Thoracic aorta (tissue), 2 donors: ENCODE measurements around the gene PTPN2. TPM values are rescaled to one million over a fixed set of nuclear protein-coding genes. Genes with fewer than 3 reads are reported as not detected.
"Not testable (repeated sequence)": the region's sequence is repeated elsewhere in the genome, so short reads cannot be mapped to it uniquely, and the experiment has no call there.

Source experiments
- ATAC-seq: fragments of 150-250 bp; one replicate; pipeline ENCODE4 v1.8.0; 2017; ENCODE audit warnings: low read depth; ENCODE audit not compliant: insufficient number of reproducible peaks, low FRiP score
- DNase-seq: peaks from one replicate; pipeline ENCODE4 v3.0.0-alpha.2; 2020; ENCODE audit warnings: low spot score
- H3K27ac ChIP-seq, 2 donors: fragments of 200-600 bp; sonication (generic); 1 replicate in 1 of 2; 2 replicates in 1 of 2; pipeline ENCODE4 v1.5.1; 2016; ENCODE audit warnings: mild to moderate bottlenecking in 2 of 2, moderate library complexity in 2 of 2
- H3K27me3 ChIP-seq: fragments of 200-600 bp; sonication (generic); replicated peaks from 2 replicates; pipeline ENCODE4 v1.6.0; 2016; ENCODE audit warnings: mild to moderate bottlenecking; ENCODE audit not compliant: insufficient read depth
- H3K36me3 ChIP-seq: fragments of 200-600 bp; sonication (generic); one replicate; pipeline ENCODE4 v1.5.1; 2016
- H3K4me1 ChIP-seq, 2 donors: fragments of 200-600 bp; sonication (generic); 1 replicate in 1 of 2; 2 replicates in 1 of 2; pipeline versions ENCODE4 v1.5.1 to v1.6.0; 2016; ENCODE audit warnings: low read depth in 2 of 2, mild to moderate bottlenecking in 1 of 2; ENCODE audit not compliant: control insufficient read depth in 1 of 2
- H3K4me3 ChIP-seq: fragments of 200-600 bp; sonication (generic); 2 replicates; pipeline ENCODE4 v1.5.1; 2016; ENCODE audit warnings: mild to moderate bottlenecking
- H3K9me3 ChIP-seq: fragments of 200-600 bp; sonication (generic); 2 replicates; pipeline ENCODE4 v1.5.1; 2016
- CTCF ChIP-seq: fragments of 200-600 bp; sonication (generic); IDR thresholded peaks from one replicate; pipeline ENCODE4 v1.5.1; 2019; ENCODE audit warnings: antibody characterized with exemption
- total RNA-seq, 2 donors: library from RNA; depleted of rRNA; stranded (reverse); fragments of >200 nt; gene quantifications; one replicate each; pipeline versions ENCODE4 v1.1.0 to v1.2.3, GENCODE V29; 2016

Gene PTPN2
- total RNA-seq, 2 donors from 2014 or later = 29.4 to 62.8 TPM

GRCh38 chr18:12765126-12765525 lies 118.9 kb downstream of the PTPN2 start:
- Histone ChIP-seq H3K9me3 (no peaks in the 10 kb centered on the region), H3K4me1 (no peaks in the 10 kb centered on the region), H3K36me3 (no peaks in the 10 kb centered on the region), H3K27me3 (no peaks in the 10 kb centered on the region), H3K4me3 (no peak overlapping the region), H3K27ac (no peak overlapping the region)
- TF ChIP-seq CTCF = no peak
- ATAC-seq (no peak), DNase-seq (no peak)

- H3K36me3 ChIP-seq, H3K4me3 ChIP-seq, DNase-seq, H3K27ac ChIP-seq, H3K4me1 ChIP-seq, H3K27me3 ChIP-seq, ATAC-seq, H3K9me3 ChIP-seq: not testable (repeated sequence)
These were observed 125.5 kb downstream of the PTPN2 start for GRCh38 chr18:12758566-12758965.

- not testable (repeated sequence) for ATAC-seq
These were observed 127.3 kb downstream of the PTPN2 start for GRCh38 chr18:12756619-12757239.

DNA sequence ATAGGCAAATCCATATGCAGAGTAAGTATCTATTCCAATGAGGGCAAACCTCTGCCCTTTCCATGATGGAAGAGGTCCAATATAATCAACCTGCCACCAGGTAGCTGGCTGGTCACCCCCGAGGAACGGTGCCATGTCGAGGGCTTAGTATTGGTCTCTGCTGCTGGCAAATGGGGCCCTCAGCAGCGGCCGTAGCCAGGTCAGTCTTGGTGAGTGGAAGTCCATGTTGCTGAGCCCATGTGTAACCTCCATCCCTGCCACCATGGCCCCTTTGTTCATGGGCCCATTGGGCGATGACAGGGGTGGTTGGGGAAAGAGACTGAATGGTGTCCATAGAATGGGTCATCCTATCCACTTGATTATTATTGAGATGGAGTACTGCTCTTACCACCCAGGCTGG lies 128.4 kb downstream of the PTPN2 start:
- H3K27ac ChIP-seq, DNase-seq, H3K36me3 ChIP-seq, H3K4me3 ChIP-seq, H3K9me3 ChIP-seq, H3K27me3 ChIP-seq, H3K4me1 ChIP-seq, ATAC-seq: not testable (repeated sequence)

More at GRCh38 chr18:12756619-12757239, 127.3 kb downstream of the PTPN2 start:
- H3K27ac ChIP-seq, H3K27me3 ChIP-seq, H3K36me3 ChIP-seq, H3K9me3 ChIP-seq, H3K4me3 ChIP-seq, H3K4me1 ChIP-seq, DNase-seq: not testable (repeated sequence)

DNA sequence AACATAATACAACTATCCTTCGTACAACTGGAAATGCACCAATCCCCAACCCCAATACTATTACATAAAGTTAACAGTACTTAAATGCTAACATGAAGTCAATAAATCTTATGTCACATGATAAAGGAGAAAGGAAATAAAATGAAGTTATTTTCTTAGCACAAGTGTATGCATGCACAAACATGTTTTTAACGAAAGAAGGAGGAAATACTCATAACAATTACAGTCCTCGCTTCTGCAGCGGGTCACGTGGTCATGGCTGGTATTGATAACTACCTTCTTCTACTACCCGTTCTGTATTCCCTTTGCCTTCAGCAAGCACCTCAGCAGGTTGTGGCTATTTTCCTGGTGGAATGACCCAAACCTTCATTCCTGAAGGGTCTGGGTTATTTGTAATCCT lies 129.5 kb downstream of the PTPN2 start:
- no peak for TF ChIP-seq CTCF
- no peak for DNase-seq
- no peak for ATAC-seq
- Histone ChIP-seq H3K36me3 (no peaks in the 10 kb centered on the region), H3K27me3 (no peaks in the 10 kb centered on the region), H3K4me3 (no peak overlapping the region), H3K9me3 (no peaks in the 10 kb centered on the region), H3K4me1 (peaks cover 0 to 7% of the 10 kb centered on the region in 2 donors), H3K27ac (no peak overlapping the region)

DNA sequence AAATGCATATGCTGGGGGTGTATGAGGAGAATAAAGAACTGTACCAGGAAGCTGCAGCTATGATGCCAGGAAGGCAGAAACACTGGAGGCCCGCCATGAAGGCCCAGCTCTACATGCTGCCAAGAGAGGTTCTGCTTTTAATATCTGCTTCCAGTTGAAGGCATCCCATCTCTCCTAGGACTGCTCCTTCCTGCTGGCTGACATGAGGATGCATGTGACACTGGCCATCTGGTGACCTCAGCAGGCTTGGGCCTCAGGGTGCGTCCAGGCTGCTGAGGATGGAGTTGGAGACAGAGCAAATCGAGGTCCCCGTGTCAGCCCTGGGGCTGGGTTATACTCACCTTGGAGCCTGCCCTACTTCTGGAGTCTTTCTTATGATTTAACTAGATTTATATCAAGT lies 132.1 kb downstream of the PTPN2 start:
- TF ChIP-seq CTCF = no peak
- DNase-seq = no peak
- H3K4me1 ChIP-seq = peaks cover 0 to 14% of the 10 kb centered on the region in 2 donors

DNA sequence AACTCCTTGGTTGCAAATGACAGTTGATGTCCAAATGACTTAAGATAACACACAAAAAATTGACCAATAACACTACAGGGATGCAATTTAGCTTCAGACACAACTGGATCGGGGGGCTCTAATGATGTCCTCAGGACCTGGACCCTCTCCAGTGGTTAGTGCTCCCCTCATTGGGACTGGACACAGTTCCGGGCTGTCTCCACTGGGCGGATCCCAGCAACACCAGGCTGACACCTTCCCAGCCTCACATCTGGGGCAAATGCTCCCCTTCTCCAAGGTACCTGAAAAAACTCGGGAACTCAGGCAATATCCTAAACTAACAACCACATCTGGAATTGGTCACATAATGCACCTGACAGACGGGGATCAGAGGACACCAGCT lies 132.5 kb downstream of the PTPN2 start:
- Histone ChIP-seq H3K27me3 (no peaks in the 10 kb centered on the region), H3K4me3 (no peak overlapping the region), H3K9me3 (no peaks in the 10 kb centered on the region), H3K4me1 (peaks cover 0 to 14% of the 10 kb centered on the region in 2 donors), H3K36me3 (no peaks in the 10 kb centered on the region), H3K27ac (no peak overlapping the region)
- ATAC-seq (no peak), DNase-seq (no peak)
- TF ChIP-seq CTCF = no peak

More for the DNA sequence above, 132.1 kb downstream of the PTPN2 start:
- no peak overlapping the region for H3K4me3 ChIP-seq
- no peaks in the 10 kb centered on the region for H3K27me3 ChIP-seq
- no peak for ATAC-seq
- H3K27ac ChIP-seq = no peak overlapping the region
- H3K36me3 ChIP-seq = no peaks in the 10 kb centered on the region
- H3K9me3 ChIP-seq = no peaks in the 10 kb centered on the region
